Endothelial cell of umbilical vein (primary cell): ENCODE results near the gene LHX4.

Experiments
- TF ChIP-seq, protein P1 (sequence below), 2 donors: IDR thresholded peaks; 1 replicate in 1 of 2; 2 replicates in 1 of 2; pipeline ENCODE4 v1.5.1; 2011; ENCODE audit warnings: low read length in 2 of 2, mild to moderate bottlenecking in 2 of 2, moderate library complexity in 2 of 2, control low read depth in 1 of 2, inconsistent platforms in 1 of 2, low read depth in 1 of 2; ENCODE audit not compliant: insufficient read depth in 1 of 2; ENCODE audit errors: extremely low read depth in 1 of 2
- TF ChIP-seq, protein P2 (sequence below): IDR thresholded peaks from 2 replicates; pipeline ENCODE4 v1.6.1; 2011; ENCODE audit not compliant: insufficient read depth, insufficient read length

DNA sequence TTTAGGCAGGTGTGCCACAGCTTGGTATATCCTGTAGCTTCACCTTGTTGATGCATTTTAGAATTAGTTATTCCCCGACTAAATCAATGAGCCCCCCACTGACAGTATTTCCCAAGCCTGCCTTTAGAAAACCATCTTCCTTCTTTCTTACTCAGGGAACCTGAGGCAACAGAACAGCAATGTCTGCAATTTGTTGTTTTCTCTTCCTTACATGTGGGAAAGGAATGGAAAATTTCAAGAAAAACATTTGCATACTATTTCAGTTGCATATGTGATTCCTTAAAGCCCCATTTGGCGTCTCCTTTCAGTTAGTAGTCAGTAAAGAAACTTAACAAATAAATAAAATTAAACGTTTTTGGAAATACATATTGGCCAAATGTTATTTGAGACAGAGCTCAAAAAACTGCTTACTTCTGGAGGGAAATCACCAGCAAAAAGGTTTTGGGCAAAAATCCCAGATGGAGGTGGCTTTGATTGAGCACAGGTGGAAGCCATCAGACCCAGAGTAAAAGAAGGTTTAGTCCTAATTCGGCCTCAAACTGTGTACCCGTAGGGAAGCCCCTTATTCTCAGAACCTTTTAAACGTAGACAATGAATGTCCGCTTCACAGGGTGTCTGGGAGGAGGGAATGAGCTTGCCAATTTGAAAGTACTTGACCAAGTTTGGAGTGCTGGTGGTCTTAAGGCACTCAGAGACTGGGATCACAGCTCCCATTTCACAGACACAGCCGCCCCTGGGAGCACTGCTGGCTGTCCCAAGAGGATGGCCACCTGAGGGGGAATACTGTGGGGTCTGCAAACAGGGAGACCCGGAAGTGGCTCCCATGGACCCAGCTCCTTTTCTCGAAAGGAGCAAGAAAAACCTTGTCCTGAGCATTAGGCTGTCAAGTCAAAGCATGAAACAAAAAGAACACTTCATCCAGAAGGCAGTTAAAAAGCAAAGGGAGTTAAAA is 9.4 kb downstream of the LHX4 start:
- TF ChIP-seq, protein P1, sequence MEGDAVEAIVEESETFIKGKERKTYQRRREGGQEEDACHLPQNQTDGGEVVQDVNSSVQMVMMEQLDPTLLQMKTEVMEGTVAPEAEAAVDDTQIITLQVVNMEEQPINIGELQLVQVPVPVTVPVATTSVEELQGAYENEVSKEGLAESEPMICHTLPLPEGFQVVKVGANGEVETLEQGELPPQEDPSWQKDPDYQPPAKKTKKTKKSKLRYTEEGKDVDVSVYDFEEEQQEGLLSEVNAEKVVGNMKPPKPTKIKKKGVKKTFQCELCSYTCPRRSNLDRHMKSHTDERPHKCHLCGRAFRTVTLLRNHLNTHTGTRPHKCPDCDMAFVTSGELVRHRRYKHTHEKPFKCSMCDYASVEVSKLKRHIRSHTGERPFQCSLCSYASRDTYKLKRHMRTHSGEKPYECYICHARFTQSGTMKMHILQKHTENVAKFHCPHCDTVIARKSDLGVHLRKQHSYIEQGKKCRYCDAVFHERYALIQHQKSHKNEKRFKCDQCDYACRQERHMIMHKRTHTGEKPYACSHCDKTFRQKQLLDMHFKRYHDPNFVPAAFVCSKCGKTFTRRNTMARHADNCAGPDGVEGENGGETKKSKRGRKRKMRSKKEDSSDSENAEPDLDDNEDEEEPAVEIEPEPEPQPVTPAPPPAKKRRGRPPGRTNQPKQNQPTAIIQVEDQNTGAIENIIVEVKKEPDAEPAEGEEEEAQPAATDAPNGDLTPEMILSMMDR (IDR thresholded peaks at IDR 0.05; ENCODE audit: extremely low read depth in 1 of 2, insufficient read depth in 1 of 2, low read depth in 1 of 2, low read length in 2 of 2), result no peak
- TF ChIP-seq, protein P2, sequence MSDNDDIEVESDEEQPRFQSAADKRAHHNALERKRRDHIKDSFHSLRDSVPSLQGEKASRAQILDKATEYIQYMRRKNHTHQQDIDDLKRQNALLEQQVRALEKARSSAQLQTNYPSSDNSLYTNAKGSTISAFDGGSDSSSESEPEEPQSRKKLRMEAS, result no peak
